A673 (cell line): ENCODE data around the gene TBCD.

Source experiments
- EZH2 ChIP-seq: fragments of 200-600 bp; sonication (generic); IDR thresholded peaks from 2 replicates; pipeline ENCODE4 v1.6.1; 2017; ENCODE audit warnings: borderline replicate concordance, low read depth, mild to moderate bottlenecking, mixed read lengths, antibody characterized with exemption, low read length; ENCODE audit not compliant: poor library complexity, severe bottlenecking
- TF ChIP-seq, protein P1 (sequence below): fragments of 300-800, 200-600 bp; sonication (generic); conservative IDR thresholded peaks from 2 replicates; pipeline ENCODE4 v1.5.1; 2017; ENCODE audit warnings: low read depth, mild to moderate bottlenecking, antibody characterized with exemption, low read length, moderate library complexity, mixed read lengths

DNA sequence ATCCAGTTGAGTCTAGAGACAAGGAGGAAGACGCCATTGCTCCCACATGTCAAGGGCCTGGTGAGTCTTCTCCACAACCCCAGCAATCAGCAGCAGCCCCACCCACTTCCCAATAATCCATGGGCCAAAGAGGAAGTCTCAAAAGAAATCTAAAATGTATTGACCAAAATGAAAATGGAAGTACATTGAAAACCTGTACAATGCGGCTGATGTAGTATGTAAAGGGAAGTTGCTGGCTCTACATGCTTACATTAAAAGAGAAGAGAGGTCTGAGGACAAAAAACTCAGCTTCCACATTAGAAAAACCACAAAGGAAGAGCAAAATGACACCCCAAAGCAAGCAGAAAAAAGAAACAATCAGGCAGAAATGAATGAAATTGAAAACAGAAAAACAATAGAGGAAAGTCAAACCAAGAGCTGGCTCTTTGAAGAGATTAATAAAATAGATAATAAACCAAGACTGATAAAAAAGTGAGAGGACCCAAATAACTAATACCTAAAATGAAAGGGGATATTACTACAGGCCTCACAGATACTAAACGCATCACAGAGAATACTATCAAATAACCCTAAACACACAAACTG lies 227.0 kb downstream of the TBCD start:
- TF ChIP-seq, protein P1, sequence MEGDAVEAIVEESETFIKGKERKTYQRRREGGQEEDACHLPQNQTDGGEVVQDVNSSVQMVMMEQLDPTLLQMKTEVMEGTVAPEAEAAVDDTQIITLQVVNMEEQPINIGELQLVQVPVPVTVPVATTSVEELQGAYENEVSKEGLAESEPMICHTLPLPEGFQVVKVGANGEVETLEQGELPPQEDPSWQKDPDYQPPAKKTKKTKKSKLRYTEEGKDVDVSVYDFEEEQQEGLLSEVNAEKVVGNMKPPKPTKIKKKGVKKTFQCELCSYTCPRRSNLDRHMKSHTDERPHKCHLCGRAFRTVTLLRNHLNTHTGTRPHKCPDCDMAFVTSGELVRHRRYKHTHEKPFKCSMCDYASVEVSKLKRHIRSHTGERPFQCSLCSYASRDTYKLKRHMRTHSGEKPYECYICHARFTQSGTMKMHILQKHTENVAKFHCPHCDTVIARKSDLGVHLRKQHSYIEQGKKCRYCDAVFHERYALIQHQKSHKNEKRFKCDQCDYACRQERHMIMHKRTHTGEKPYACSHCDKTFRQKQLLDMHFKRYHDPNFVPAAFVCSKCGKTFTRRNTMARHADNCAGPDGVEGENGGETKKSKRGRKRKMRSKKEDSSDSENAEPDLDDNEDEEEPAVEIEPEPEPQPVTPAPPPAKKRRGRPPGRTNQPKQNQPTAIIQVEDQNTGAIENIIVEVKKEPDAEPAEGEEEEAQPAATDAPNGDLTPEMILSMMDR = no peak
- no peak for TF ChIP-seq EZH2
